ENCODE measurements around the gene DDX52.

The DDX52 gene

GRCh38 chr17:37592291-37592690 lies 51.0 kb downstream of the DDX52 start:
- no peak for DNase-seq

DNA sequence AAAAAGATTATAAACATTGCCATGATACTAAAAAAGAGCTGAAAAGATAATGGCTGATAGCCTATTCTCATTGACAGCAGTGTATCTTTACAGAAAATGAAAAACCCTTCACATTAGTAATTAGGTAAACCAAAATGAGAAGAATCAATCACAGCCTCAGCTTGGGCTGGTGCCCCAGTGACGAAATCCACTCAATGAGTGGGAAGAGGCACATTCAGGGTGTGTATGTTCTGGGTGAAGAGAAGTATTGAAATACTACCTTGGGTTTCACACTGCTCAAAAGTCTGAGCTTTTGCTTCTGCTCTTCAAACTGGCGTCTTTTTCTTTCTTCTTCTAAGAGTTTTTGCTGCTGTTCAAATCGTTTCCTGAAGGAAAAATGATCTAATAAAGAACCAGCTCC lies 58.2 kb downstream of the DDX52 start:
- DNase-seq = no peak

- DNase-seq = no peak
Observed at GRCh38 chr17:37576281-37576680, 67.0 kb downstream of the DDX52 start.

DNA sequence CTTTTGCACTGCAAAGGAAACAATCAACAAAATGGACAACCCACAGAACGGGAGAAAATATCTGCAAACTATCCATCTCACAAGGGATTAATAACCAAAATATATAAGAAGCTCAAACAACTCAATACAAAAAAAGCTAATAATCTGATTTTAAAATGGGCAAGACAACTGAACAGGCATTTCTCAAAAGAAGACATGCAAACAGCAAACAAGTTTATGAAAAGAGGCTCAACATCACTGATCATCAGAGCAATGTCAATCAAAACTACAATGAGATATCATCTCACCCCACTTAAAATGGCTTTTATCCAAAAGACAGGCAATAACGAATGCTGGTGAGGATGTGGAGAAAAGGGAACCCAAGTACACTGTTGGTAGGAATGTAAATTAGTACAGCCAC lies 68.8 kb downstream of the DDX52 start:
- DNase-seq = no peak

- DNase-seq = no peak
Observed at GRCh38 chr17:37571674-37572073, 71.6 kb downstream of the DDX52 start.

- peak in 14 of 51 donors; percentile 2 to 22 (median 6) for DNase-seq
Observed at GRCh38 chr17:37570527-37571093, 72.6 kb downstream of the DDX52 start.

- no peak for DNase-seq
Observed at GRCh38 chr17:37568350-37569053, 74.7 kb downstream of the DDX52 start.

DNA sequence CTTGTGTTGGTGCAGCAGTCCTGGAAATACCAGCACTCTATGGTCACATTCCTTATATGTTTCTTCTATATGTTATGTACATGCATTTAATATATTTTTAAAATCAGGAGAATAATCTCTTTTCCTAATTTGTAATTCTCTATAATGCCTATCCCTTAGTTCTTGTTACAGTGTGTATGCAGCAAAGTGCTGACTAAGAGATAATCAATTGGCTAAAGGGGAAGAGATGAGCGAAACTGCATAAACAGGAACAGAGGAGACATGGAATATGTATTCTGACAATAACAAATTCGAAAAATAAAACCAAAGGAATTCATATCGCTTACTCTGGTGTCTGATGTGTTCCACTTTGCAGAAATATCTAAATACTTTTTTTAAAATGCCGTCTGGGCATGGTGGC lies 75.7 kb downstream of the DDX52 start:
- DNase-seq = no peak

DNA sequence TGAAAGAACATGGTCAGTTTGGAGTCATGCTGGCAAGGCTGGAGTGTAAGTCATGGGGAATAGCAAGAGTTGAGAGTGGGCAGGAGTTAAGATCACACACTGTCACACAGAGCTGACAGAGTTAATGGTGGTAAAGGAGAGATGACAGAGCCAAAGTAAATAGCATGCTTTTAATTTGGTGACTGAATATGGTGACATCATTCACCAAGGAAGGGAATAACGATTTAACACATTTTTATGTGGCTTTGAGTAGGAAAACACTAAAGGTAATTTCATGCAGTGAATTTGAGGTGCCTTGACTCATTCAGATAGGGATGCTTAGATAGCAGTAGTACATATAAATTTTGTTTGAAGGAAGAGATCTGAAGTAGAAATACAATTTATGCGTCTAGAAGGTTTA lies 76.1 kb downstream of the DDX52 start:
- DNase-seq = no peak

DNA sequence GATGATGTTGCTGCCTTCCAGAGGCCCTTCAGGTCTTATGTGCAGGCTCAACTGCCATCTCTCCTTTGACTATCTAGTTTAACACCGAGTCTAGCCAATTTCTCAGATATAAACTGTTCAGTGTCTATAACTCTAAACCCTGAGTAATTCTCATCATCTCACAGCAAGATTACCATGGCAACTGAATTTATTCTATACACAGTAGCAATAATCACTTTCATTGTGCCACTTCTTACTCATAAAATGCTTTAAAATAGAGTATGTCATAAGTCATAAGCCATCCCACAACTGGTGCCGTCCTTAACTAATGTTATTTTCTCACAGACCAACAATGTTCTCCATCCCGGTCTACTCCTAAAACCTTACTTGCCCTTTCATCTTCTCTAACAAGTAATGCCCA lies 79.0 kb downstream of the DDX52 start:
- no peak for DNase-seq

DNA sequence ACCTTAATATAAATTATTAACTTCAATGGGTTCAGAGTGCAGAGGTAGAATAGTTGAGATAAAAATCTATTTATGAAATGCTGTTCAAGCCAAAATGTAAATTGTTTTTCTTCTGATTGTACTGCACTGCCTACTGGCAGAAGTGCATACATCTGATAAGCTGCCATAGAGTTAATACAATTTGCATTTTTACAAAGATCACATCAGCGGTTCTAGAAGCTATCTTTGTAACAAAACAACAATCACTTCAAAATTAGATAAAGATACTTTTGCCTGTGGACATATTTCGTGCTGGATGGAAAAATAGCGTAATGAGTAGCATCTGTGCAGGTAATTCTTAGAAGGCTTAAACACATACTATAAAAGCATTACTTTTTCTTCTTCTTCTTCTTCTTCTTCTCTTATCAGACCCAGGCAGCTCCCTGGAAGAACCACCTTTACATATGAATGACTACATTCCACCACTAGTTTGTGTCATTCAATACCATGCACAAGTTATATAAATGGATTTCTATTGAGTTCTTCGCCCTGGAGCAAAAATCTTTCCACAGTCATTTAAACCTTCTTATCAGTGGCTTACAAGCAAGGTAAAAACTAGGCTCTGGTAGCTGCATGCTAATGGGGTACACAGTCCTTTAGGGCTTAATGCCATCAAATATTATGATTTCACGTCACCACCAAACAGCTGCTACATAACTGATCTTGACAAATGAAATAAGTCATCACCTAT lies 81.1 kb downstream of the DDX52 start:
- no peak for DNase-seq
